Activated CD4-positive, alpha-beta memory T cell treated with anti-CD3 and anti-CD28 coated beads for 36 hours (primary cell): ENCODE measurements around the gene GRM8. TPM values are rescaled to one million over a fixed set of nuclear protein-coding genes. Genes with fewer than 3 reads are reported as not detected.

ENCODE experiments used
- CTCF ChIA-PET: fragments of 350-600 bp; sonication (Branson Sonifier 250); formaldehyde crosslinking; loops from one replicate; lab custom pipeline; 2021; ENCODE audit warnings: antibody characterized with exemption, inconsistent platforms; lab: Charles Lee
- POLR2A ChIA-PET: fragments of 350-600 bp; sonication (Branson Sonifier 250); formaldehyde crosslinking; loops from one replicate; lab custom pipeline; 2021; ENCODE audit warnings: antibody characterized with exemption; lab: Charles Lee
- DNase-seq: peaks from one replicate; pipeline ENCODE4 v3.0.0-alpha.2; 2020
- H3K27ac Mint-ChIP-seq: one replicate; pipeline ENCODE4 v1.8.0; 2021; ENCODE audit warnings: mixed read lengths
- H3K27me3 Mint-ChIP-seq: one replicate; pipeline ENCODE4 v1.8.0; 2021; ENCODE audit warnings: mixed read lengths
- H3K36me3 Mint-ChIP-seq: one replicate; pipeline ENCODE4 v1.8.0; 2021; ENCODE audit warnings: mixed read lengths
- H3K4me1 Mint-ChIP-seq: one replicate; pipeline ENCODE4 v1.8.0; 2021; ENCODE audit warnings: low read depth, mixed read lengths
- H3K4me3 Mint-ChIP-seq: one replicate; pipeline ENCODE4 v1.8.0; 2021; ENCODE audit warnings: mild to moderate bottlenecking, mixed read lengths
- H3K9me3 Mint-ChIP-seq: one replicate; pipeline ENCODE4 v1.8.0; 2021; ENCODE audit warnings: mixed read lengths
- intact Hi-C: fragments of 100-400 bp; cut with micrococcal nuclease; formaldehyde crosslinking; loops from one replicate; pipeline ENCODE4 v1.15.1; 2023
- total RNA-seq, 2 experiments: library from RNA; stranded (reverse); gene quantifications; one replicate each; pipeline ENCODE4 v1.2.3, GENCODE V29; 2021

GRM8 gene
- total RNA-seq, 2 experiments from 2014 or later: not detected

DNA sequence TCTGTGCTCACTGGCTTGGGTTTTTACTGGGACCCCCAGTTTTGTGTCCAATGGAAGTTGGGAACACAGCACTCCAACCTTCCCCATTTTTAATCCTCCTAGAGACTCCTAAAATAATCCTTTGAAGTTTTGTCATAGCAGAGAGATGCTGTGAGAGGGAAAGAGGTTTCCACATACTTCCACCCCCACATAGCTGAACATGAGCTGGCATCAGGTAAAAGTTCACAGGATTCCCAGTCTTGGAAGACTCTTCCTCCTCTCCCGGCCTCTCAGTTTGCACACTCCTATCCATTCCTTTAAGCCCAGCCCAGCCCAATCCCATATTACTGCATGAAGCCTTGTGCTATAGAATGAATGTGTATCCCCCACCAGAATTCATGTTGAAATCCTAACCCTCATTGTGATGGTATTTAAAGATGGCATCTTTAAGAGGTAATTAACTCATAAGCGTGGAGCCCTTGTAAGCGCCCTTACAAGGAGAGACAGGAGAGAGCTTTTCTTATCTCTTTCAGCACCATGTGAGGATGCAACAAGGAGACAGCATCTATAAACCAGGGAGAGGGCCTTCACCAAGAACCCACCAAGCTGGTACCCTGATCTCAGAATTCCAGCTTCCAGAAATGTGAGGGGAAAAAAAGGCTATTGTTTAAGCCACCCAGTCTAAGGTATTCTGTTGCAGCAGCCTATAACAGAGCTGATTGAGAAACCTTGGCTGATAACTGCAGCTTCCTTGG lies 22.4 kb downstream of the GRM8 start:
- DNase-seq: no peak
- CTCF ChIA-PET: no interaction called here
- no peaks in the 10 kb centered on the region for H3K4me1 Mint-ChIP-seq
- no peaks in the 10 kb centered on the region for H3K9me3 Mint-ChIP-seq
- POLR2A ChIA-PET: no interaction called here
- H3K36me3 Mint-ChIP-seq: no peaks in the 10 kb centered on the region
- no peak overlapping the region for H3K4me3 Mint-ChIP-seq
- no peak overlapping the region for H3K27ac Mint-ChIP-seq
- H3K27me3 Mint-ChIP-seq: peaks cover 24% of the 10 kb centered on the region
- intact Hi-C loops: no loop called here

DNA sequence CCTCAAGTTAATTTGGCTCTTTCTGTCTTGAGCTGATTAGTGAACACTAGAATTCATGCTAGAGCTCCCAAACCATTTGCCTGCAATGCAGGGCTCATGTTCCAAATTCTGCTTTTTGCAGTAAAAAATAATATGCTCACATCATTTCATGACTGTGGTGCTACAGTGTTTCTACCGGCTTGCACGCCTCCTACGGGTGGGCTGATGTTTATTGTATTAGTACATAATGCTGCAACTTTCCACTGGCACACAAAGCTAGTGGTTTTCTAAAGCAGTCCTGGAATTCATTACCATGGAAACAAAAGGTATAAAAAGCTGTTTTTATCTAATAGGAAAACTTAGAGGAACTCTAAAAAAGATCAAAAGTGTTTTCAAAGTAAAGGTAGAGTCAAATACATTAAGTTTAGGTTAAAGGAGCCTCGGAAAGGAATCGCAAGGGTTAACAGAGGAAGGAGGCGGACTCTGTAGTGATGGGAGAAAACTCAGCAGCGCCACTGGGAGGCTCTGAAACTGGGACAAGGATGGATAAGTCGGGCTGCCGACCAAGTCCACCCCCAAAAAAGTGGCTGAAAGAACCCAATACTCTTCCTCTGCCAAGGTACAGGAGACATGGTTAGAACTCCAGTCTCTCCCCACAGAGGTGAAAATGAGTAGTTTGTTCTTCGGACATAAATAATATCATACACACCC lies 25.9 kb downstream of the GRM8 start:
- H3K4me1 Mint-ChIP-seq: no peaks in the 10 kb centered on the region
- peaks cover 35% of the 10 kb centered on the region for H3K27me3 Mint-ChIP-seq
- H3K9me3 Mint-ChIP-seq: no peaks in the 10 kb centered on the region
- ChIA-PET POLR2A (no interaction called here), CTCF (no interaction called here)
- no peak for DNase-seq
- no peak overlapping the region for H3K4me3 Mint-ChIP-seq
- H3K27ac Mint-ChIP-seq: no peak overlapping the region
- intact Hi-C loops: no loop called here
- no peaks in the 10 kb centered on the region for H3K36me3 Mint-ChIP-seq

- DNase-seq: no peak
- Mint-ChIP-seq H3K36me3 (no peaks in the 10 kb centered on the region), H3K4me3 (no peak overlapping the region), H3K27ac (no peak overlapping the region), H3K4me1 (no peaks in the 10 kb centered on the region), H3K27me3 (peaks cover 32% of the 10 kb centered on the region), H3K9me3 (no peaks in the 10 kb centered on the region)
- ChIA-PET POLR2A (no interaction called here), CTCF (no interaction called here)
- intact Hi-C loops: no loop called here
These were observed 31.0 kb downstream of the GRM8 start for GRCh38 chr7:127221731-127222130.

DNA sequence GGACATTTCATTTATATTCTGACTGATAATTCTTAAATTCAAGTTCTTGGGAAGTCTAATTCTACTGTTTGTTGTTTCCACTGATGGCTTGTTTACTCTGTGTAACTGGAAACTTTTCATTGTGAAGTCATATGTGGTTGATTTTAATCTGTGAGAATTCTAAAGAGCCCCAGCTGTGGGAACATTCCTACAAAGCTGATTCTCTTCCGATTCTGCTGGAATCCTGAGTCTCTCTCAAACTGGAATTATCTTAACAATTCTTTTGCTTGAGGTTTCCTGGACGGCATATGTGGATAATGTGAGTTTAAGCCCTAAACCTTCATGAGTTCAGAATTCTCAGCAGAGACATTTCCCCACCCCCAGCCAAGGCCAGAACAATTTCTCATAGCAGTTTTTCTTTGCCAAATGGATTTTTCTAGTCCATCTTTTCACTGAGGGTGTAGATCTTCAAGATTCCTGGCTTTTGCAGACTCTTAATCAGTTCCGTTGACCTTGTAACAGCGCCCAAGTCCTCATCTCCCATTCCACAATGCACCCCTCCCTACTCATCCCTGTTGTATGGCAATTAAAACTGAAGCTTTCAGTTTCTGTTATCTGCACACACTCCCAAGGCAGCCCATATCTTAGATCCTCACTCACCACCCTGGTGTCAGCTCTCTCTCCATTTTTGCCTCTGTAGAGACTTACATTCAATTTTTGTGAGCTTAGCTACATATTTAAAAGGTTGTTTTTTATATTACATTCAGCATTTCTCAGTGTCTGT lies 37.6 kb downstream of the GRM8 start:
- no peaks in the 10 kb centered on the region for H3K36me3 Mint-ChIP-seq
- H3K27me3 Mint-ChIP-seq: peaks cover 13% of the 10 kb centered on the region
- no peak for DNase-seq
- intact Hi-C loops: no loop called here
- H3K4me1 Mint-ChIP-seq: no peaks in the 10 kb centered on the region
- no peak overlapping the region for H3K4me3 Mint-ChIP-seq
- CTCF ChIA-PET: no interaction called here
- H3K9me3 Mint-ChIP-seq: no peaks in the 10 kb centered on the region
- POLR2A ChIA-PET: no interaction called here
- no peak overlapping the region for H3K27ac Mint-ChIP-seq

DNA sequence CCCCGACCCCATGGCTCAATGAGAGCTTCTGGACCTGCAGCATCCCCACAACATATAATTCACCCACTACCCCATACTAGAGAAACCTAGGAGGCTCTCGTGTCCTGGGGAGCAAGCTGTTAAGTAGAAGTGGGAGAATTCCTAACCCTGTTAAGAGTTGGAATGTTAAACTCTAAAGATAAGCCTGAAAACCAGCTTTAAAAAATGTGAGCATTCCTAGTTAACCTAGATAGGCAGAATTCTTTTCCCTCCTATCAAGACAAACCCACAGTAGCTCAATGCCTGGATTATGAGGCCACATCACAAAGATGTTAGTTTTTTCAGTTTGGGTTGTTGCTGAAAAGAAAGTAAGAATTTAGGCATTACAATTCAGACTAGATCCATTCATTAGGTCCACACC lies 42.9 kb downstream of the GRM8 start:
- ChIA-PET CTCF (no interaction called here), POLR2A (no interaction called here)
- Mint-ChIP-seq H3K27me3 (peaks cover 21% of the 10 kb centered on the region), H3K4me3 (no peak overlapping the region), H3K27ac (no peak overlapping the region), H3K9me3 (no peaks in the 10 kb centered on the region), H3K4me1 (no peaks in the 10 kb centered on the region), H3K36me3 (no peaks in the 10 kb centered on the region)
- no peak for DNase-seq
- intact Hi-C loops: no loop called here

- CTCF ChIA-PET: no interaction called here
- no peaks in the 10 kb centered on the region for H3K9me3 Mint-ChIP-seq
- H3K36me3 Mint-ChIP-seq: no peaks in the 10 kb centered on the region
- DNase-seq: no peak
- H3K27ac Mint-ChIP-seq: no peak overlapping the region
- no peaks in the 10 kb centered on the region for H3K4me1 Mint-ChIP-seq
- POLR2A ChIA-PET: no interaction called here
- H3K27me3 Mint-ChIP-seq: peaks cover 21% of the 10 kb centered on the region
- intact Hi-C loops: no loop called here
- H3K4me3 Mint-ChIP-seq: no peak overlapping the region
These were observed 43.9 kb downstream of the GRM8 start for GRCh38 chr7:127208860-127209259.

- Mint-ChIP-seq H3K36me3 (no peaks in the 10 kb centered on the region), H3K27ac (no peak overlapping the region), H3K9me3 (no peaks in the 10 kb centered on the region), H3K4me3 (no peak overlapping the region), H3K27me3 (peaks cover 21% of the 10 kb centered on the region), H3K4me1 (no peaks in the 10 kb centered on the region)
- no peak for DNase-seq
- ChIA-PET POLR2A (no interaction called here), CTCF (no interaction called here)
- intact Hi-C loops: no loop called here
These were observed 44.4 kb downstream of the GRM8 start for GRCh38 chr7:127208351-127208750.

GRCh38 chr7:127207806-127208205 lies 44.9 kb downstream of the GRM8 start:
- ChIA-PET CTCF (no interaction called here), POLR2A (no interaction called here)
- peaks cover 23% of the 10 kb centered on the region for H3K27me3 Mint-ChIP-seq

GRCh38 chr7:127207230-127207629 lies 45.5 kb downstream of the GRM8 start:
- H3K27ac Mint-ChIP-seq: no peak overlapping the region
- H3K27me3 Mint-ChIP-seq: peaks cover 23% of the 10 kb centered on the region
- no peak for DNase-seq
- no peaks in the 10 kb centered on the region for H3K4me1 Mint-ChIP-seq
- ChIA-PET POLR2A (no interaction called here), CTCF (no interaction called here)
- intact Hi-C loops: no loop called here
- H3K4me3 Mint-ChIP-seq: no peak overlapping the region
- H3K36me3 Mint-ChIP-seq: no peaks in the 10 kb centered on the region
- H3K9me3 Mint-ChIP-seq: no peaks in the 10 kb centered on the region

More at GRCh38 chr7:127207806-127208205, 44.9 kb downstream of the GRM8 start:
- no peaks in the 10 kb centered on the region for H3K4me1 Mint-ChIP-seq
- H3K27ac Mint-ChIP-seq: no peak overlapping the region
- H3K4me3 Mint-ChIP-seq: no peak overlapping the region
- no peaks in the 10 kb centered on the region for H3K36me3 Mint-ChIP-seq
- intact Hi-C loops: no loop called here
- no peaks in the 10 kb centered on the region for H3K9me3 Mint-ChIP-seq
- DNase-seq: no peak

GRCh38 chr7:127194571-127194970 lies 58.2 kb downstream of the GRM8 start:
- intact Hi-C loops: no loop called here
- ChIA-PET POLR2A (no interaction called here), CTCF (no interaction called here)
- DNase-seq: no peak
- no peaks in the 10 kb centered on the region for H3K9me3 Mint-ChIP-seq
- peaks cover 8% of the 10 kb centered on the region for H3K27me3 Mint-ChIP-seq
- H3K36me3 Mint-ChIP-seq: no peaks in the 10 kb centered on the region
- H3K4me3 Mint-ChIP-seq: no peak overlapping the region
- no peaks in the 10 kb centered on the region for H3K4me1 Mint-ChIP-seq
- H3K27ac Mint-ChIP-seq: no peak overlapping the region

- ChIA-PET CTCF (no interaction called here), POLR2A (no interaction called here)
- no peaks in the 10 kb centered on the region for H3K9me3 Mint-ChIP-seq
- DNase-seq: no peak
- peaks cover 6% of the 10 kb centered on the region for H3K4me1 Mint-ChIP-seq
- H3K27me3 Mint-ChIP-seq: peaks cover 10% of the 10 kb centered on the region
- no peaks in the 10 kb centered on the region for H3K36me3 Mint-ChIP-seq
- no peak overlapping the region for H3K4me3 Mint-ChIP-seq
- no peak overlapping the region for H3K27ac Mint-ChIP-seq
- intact Hi-C loops: no loop called here
These were observed 62.9 kb downstream of the GRM8 start for GRCh38 chr7:127189886-127190285.

- no peak for DNase-seq
- H3K9me3 Mint-ChIP-seq: no peaks in the 10 kb centered on the region
- H3K4me1 Mint-ChIP-seq: peaks cover 6% of the 10 kb centered on the region
- H3K36me3 Mint-ChIP-seq: no peaks in the 10 kb centered on the region
- no peak overlapping the region for H3K27ac Mint-ChIP-seq
- POLR2A ChIA-PET: no interaction called here
- intact Hi-C loops: no loop called here
- no peak overlapping the region for H3K4me3 Mint-ChIP-seq
- H3K27me3 Mint-ChIP-seq: peaks cover 9% of the 10 kb centered on the region
- CTCF ChIA-PET: no interaction called here
These were observed 63.7 kb downstream of the GRM8 start for GRCh38 chr7:127189074-127189473.
